ENCODE measurements around the gene ZNF398. TPM values are rescaled to one million over a fixed set of nuclear protein-coding genes. Genes with fewer than 3 reads are reported as not detected.
A peak's percentile ranks its signal among the peaks of the same experiment; 100 is the strongest.

Gene ZNF398
- total RNA-seq, 1 experiment from 2014 or later, result 62.1 TPM

DNA sequence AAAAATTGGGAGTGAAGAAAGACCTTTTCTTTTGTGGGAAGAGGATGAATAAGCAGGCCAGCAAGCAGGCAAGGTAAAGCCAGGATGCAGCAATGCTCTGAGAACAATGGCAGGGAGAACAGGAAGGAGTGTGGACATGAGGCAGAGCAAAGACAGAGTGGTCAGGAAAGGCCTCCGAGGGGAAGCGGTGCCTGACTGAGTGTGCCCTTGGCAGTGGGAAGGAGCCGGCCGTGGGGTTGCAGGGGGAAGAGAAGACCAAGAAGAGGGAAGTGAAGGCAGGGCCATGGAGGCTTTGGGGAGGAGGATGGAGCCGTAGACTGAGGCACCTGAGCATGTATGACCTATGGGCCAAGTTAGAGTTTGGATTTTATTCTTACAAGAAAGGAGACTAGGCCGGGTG is 70.3 kb downstream of the ZNF398 start:
- Mint-ChIP-seq H3K27ac (peak overlapping the region in 2 of 3 experiments; percentile 37 to 42; a peak in 4 of 7 replicates), H3K36me3 (ENCODE audit: insufficient read depth in 1 of 3, low read depth in 3 of 3) (peaks cover 45 to 94% (median 81%) of the 10 kb centered on the region in 3 experiments), H3K4me3 (no peak overlapping the region), H3K4me1 (peaks cover 18 to 19% of the 10 kb centered on the region in 2 experiments), H3K27me3 (ENCODE audit: low read depth) (no peaks in the 10 kb centered on the region), H3K9me3 (no peaks in the 10 kb centered on the region)
- H3K4ac ChIP-seq (ENCODE audit: low read depth, low read length), result no peak overlapping the region
- H3K79me2 ChIP-seq (ENCODE audit: insufficient read depth, low read length), result no peaks in the 10 kb centered on the region; the same call in 1 of the 2 replicates
- H4K5ac ChIP-seq (ENCODE audit: insufficient read length, low read depth, low read length), result no peak overlapping the region
- no peak overlapping the region for H3K18ac ChIP-seq (ENCODE audit: insufficient read length, low read depth, low read length)
- no peak overlapping the region for H4K8ac ChIP-seq (replicated peaks; ENCODE audit: insufficient read length, low read depth, low read length)
- no peaks in the 10 kb centered on the region for H3K4me1 ChIP-seq (ENCODE audit: insufficient read depth, low read length)
- no peaks in the 10 kb centered on the region for H3K23me2 ChIP-seq (ENCODE audit: insufficient read length, low read depth, low read length, poor library complexity, severe bottlenecking)
- H2BK20ac ChIP-seq (ENCODE audit: low read depth, low read length, poor library complexity, severe bottlenecking), result no peak overlapping the region
- no peak overlapping the region for H2BK15ac ChIP-seq (ENCODE audit: low read depth, low read length)
- H2AFZ ChIP-seq (ENCODE audit: low read length), result no peak overlapping the region
- H3T11ph ChIP-seq (ENCODE audit: low read length), result no peak overlapping the region
- H3K9ac ChIP-seq (ENCODE audit: extremely low read depth, insufficient read length, low read length), result no peak overlapping the region
- H3K56ac ChIP-seq (ENCODE audit: insufficient read length, low read depth, low read length), result no peak overlapping the region
- H2BK5ac ChIP-seq (ENCODE audit: insufficient read length, low read length), result no peak overlapping the region
- H2AK5ac ChIP-seq (ENCODE audit: insufficient read length, low read length), result no peak overlapping the region
- no peak overlapping the region for H3K14ac ChIP-seq (ENCODE audit: insufficient read depth, low read length)
- no peak overlapping the region for H3K4me2 ChIP-seq (ENCODE audit: insufficient read depth, insufficient read length, low read length)
- H4K20me1 ChIP-seq (ENCODE audit: control insufficient read depth, insufficient read depth, insufficient read length), result no peaks in the 10 kb centered on the region
- WGBS (ENCODE audit: extremely low coverage, insufficient read length, low lambda C conversion rate), result no CpG with 5 or more reads among the region's 6 CpGs
- no peak overlapping the region for H3K27ac ChIP-seq (ENCODE audit: insufficient read length, low read depth, low read length)
- H2BK12ac ChIP-seq (ENCODE audit: insufficient read length, low read depth, low read length), result no peak overlapping the region
- no peaks in the 10 kb centered on the region for H3K27me3 ChIP-seq (ENCODE audit: insufficient read depth, low read length)
- H3K9me3 ChIP-seq (ENCODE audit: control insufficient read depth, low read depth, low read length), result no peaks in the 10 kb centered on the region
- no peak overlapping the region for H2BK120ac ChIP-seq (ENCODE audit: low read depth, low read length, poor library complexity, severe bottlenecking)
- H4K91ac ChIP-seq (ENCODE audit: insufficient read length, low read depth, low read length), result no peak overlapping the region
- no peak for DNase-seq
- no peak overlapping the region for H3K23ac ChIP-seq (ENCODE audit: insufficient read length, low read depth, low read length)
- H3K79me1 ChIP-seq (ENCODE audit: insufficient read depth, low read depth, low read length, poor library complexity, severe bottlenecking), result no peaks in the 10 kb centered on the region
- TF ChIP-seq, protein P1, sequence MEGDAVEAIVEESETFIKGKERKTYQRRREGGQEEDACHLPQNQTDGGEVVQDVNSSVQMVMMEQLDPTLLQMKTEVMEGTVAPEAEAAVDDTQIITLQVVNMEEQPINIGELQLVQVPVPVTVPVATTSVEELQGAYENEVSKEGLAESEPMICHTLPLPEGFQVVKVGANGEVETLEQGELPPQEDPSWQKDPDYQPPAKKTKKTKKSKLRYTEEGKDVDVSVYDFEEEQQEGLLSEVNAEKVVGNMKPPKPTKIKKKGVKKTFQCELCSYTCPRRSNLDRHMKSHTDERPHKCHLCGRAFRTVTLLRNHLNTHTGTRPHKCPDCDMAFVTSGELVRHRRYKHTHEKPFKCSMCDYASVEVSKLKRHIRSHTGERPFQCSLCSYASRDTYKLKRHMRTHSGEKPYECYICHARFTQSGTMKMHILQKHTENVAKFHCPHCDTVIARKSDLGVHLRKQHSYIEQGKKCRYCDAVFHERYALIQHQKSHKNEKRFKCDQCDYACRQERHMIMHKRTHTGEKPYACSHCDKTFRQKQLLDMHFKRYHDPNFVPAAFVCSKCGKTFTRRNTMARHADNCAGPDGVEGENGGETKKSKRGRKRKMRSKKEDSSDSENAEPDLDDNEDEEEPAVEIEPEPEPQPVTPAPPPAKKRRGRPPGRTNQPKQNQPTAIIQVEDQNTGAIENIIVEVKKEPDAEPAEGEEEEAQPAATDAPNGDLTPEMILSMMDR (conservative IDR thresholded peaks at IDR 0.05), result no peak

All from H9 (cell line).